ENCODE data around the gene BEAN1. TPM values are rescaled to one million over a fixed set of nuclear protein-coding genes. Genes with fewer than 3 reads are reported as not detected.

Gene BEAN1
- total RNA-seq, 1 donor from 2014 or later = 0.34 TPM

- DNase-seq = peak; percentile 71
Observed at GRCh38 chr16:66523861-66524354, 96.8 kb downstream of the BEAN1 start.

- peak; percentile 41 for DNase-seq
Observed at GRCh38 chr16:66524601-66525164, 97.6 kb downstream of the BEAN1 start.

- DNase-seq = no peak
Observed at GRCh38 chr16:66525396-66526180, 98.5 kb downstream of the BEAN1 start.

DNA sequence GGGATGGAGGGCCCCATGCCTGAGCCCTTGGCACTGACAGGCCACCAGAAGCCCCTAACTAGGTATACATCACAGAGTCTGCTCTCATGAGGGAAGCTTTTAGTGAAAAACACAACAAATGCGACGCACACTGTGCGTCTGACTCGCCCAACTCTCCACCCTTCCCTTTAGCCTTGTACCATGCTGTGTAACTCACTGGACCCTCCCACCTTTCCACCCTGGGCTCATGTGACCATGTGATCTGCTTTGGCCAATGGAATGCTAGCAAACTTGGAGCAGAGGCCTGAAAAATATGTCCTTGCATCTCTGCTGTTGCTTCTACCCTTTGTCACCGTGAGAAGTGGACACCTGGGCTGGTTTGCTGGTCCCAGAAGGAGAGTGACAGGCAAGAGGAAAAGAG lies 101.2 kb downstream of the BEAN1 start:
- DNase-seq = no peak

GRCh38 chr16:66529475-66529874 lies 102.4 kb downstream of the BEAN1 start:
- DNase-seq = no peak

Other genes with a start within 250 kb of the BEAN1 start
- 713 and 795 TPM in 2 replicates for gene CDH5, start 60.6 kb upstream of the BEAN1 start, total RNA-seq
- gene TK2, start 122.8 kb downstream of the BEAN1 start, total RNA-seq = 41.0 and 46.5 TPM in 2 replicates
- gene CKLF, start 125.3 kb downstream of the BEAN1 start, total RNA-seq = 75.6 and 102 TPM in 2 replicates
- 2.7 and 3.6 TPM in 2 replicates for gene CMTM1, start 139.1 kb downstream of the BEAN1 start, total RNA-seq
- 0.34 TPM in 1 of 2 replicates, not detected in the other for gene CMTM2, start 152.2 kb downstream of the BEAN1 start, total RNA-seq
- gene CMTM3, start 177.4 kb downstream of the BEAN1 start, total RNA-seq = 23.3 and 31.6 TPM in 2 replicates

Measured in dermis blood vessel endothelial cell (primary cell).